HPDE6-E6E7 (cell line): ENCODE results near the gene ADAM33.

Source experiments
- DNase-seq: peaks from one replicate; pipeline ENCODE4 v3.0.0; 2011; ENCODE audit warnings: missing footprints; ENCODE audit errors: extremely low spot score

The ADAM33 gene

DNA sequence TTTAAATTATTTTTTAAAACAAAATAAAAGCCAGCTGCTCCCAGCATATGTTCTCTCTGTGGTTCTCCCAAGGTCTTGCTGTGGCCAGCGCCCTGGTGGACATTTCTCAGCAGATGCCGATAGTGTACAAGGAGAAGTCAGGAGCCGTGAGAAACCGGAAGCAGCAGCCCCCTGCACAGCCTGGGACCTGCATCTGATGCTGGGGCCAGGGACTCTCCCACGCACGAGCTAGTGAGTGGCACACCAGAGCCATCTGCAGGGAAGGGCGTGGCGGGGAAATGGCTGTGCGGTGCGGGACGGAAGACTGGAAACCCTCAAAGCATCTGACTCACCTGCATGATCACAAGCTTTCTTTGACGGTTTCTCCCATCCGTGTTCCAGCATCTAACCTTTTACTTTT, 35.2 kb downstream of the ADAM33 start:
- no peak for DNase-seq

DNA sequence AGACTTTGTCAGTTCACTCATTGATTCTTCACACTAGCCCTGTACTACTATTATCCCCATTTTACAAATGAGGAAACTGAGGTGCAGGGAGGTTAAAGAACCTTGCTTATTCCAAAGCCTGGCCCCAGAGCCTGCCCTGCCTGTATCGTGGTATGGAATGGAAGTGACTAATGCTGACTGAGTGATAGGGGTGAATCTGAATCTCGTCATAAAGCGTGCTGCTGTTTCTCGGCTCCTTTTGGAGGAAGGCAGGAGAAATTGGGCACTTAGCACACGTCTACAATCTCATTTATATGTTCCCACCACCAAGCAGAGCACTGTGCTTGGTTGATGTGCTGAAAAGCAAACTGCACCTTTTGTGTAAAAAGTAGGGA, 35.8 kb downstream of the ADAM33 start:
- DNase-seq: peak; percentile 50

DNA sequence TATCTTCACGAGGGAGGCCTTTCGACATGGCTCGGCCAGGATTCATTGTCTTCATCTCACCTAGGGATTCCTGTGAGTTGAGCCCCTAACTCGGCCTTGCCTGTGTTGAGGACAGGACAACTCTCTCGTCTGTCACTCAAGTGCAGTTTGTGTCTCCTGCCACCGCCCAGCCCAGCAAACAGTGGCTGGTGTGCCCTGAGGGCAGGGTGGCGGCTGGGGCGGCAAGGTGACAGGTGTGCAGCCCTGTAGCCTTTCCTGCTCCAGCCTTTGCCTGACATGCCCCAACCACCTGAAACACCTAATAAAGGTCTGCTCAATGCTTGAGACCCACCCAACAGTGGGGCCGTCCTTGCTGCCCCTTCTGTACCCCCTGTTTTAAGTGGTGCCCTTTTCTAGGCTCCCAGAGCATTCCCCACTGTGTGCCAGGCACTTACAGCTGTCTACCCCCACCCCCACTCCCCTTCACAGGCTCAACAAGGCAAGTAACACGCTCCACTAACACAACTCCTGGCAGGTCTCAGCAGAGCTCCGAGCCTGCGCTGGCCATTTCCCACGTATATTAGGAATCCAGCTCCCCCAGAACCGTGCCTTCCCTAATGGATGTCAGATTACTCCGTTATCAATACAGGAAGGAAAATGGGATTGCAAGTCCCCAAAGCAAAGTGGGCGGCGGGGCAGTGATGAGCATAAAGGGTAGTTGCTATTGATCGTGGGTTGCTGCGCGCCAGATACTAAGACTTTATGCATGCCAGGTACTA, 36.3 kb downstream of the ADAM33 start:
- DNase-seq: no peak

DNA sequence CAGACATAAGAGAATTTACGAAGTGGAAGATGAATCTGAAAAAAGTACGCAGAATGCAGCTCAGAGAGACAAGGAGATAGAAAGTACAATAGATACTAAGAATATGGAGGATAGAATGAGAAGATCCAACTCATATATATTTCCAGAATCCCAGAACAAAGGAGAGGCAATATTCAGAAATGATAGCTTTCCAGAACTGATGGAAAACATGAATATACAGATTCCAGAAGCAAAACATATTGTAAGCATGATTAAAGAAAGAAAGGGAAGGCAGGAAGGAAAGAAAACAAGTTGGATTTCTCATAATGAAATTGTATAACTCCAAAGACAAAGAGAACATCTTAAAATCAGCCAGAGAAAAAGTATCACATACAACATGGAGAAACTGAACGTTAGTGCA, 41.6 kb downstream of the ADAM33 start:
- no peak for DNase-seq

DNA sequence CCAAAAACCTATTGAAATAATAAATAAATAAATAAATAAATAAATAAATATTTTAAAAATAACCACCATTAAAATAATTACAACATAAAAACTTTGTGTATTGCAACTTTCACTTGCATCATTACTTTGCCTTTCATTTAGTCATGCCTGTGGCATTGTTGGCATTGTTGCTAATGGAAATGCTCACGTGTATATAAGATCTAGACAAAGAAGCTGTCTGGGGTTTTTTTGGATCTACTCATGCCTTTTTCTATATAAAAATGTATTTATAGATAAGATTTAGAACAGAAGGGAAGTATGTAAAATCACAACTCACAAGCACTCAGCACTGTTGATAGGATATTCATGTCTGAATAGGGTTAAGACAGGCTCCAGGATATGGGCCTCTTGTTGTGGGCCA, 46.5 kb downstream of the ADAM33 start:
- DNase-seq: no peak

DNA sequence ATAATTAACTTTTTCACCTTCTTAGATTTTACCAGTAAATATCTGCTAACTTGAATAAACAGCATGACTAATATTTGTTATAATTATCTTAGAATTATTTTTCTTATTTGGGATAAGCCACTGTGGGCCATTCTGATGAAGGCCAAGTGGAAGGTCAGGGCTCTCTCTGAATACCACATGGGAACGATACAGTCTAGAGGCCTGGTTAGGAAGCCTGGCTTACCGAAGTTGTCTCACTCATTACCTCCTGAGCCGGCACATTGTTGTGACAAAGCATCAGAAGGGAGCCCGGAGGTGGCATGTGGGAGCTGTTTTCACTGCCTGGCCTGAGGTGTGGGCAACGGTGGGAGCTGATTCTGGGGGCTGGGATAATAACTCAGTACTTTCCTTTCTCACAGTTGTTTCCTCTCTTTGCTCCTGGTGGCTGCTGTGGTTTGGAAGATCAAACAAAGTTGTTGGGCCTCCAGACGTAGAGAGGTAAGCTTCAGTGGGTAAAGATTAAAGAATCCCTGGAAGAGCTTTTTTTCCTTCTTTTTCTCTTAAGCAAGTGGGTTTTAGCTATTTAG, 47.8 kb downstream of the ADAM33 start:
- no peak for DNase-seq

DNA sequence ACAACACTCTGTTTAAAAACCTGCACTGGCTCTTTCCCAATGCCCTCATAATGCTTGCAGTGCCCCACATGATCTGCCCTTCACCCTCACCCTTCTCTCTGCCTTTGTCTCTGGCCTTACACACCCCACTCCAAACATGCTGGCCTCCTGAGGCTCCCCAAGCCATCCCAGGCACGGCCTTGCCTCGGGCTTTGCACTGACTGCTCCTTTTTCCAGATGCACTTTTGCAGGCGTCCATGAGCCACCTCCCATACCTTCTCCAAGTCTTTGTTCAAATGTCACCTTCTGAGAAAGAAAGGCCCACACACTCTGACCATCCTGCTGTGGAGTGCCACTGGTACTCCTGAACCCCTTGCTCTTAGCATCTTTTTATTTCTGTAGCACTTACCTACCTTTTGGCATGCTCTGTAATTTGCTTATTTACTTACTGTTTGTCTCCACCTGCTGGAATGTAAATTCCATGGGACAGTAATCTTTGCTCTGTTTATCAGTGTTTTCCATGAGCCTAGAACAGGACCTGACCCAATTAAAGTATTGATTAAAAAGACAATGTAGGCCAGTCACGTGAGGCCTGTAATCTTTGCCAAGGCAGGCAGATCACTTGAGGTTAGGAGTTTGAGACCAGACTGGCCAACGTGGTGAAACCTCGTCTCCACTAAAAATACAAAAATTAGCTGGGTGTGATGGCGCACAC, 49.4 kb downstream of the ADAM33 start:
- DNase-seq: no peak

DNA sequence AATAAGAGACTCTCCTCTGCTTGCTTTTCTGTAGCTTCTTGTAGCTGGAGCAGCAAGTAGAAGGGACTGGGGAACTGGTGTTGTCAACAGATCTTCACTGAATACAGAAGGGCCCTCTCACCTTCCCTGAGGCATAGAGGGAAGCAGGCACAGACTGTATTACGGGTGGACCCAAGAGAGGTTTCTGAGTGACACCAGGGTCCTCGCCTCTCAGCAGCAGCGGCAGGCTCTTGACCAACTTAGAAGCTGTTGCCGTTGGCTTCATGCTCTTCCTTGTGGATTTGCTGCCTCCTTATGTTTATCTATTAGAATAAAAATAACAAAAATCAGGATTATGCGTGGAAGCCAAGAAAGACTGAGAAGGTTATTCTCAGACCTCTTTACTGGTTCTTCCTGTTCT, 50.3 kb downstream of the ADAM33 start:
- no peak for DNase-seq

DNA sequence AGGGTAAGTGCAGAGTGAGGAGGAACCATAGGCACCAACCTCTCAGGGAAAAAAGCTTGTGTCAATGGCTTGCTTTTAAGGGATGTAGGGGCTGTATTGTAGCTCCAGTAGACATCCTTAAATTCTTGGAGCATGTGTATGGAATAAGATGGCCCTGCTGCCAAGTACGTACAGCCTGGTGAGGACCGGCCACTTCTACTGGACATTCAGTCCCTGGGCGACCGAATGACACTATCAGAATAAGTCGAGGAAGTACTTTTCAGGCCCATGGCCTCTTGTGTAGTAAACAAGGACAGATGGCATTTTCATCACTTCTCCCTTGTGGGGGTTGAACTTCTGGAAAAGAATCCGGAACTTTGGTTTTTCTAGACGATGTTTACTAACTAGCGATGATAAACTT, 51.4 kb downstream of the ADAM33 start:
- no peak for DNase-seq

DNA sequence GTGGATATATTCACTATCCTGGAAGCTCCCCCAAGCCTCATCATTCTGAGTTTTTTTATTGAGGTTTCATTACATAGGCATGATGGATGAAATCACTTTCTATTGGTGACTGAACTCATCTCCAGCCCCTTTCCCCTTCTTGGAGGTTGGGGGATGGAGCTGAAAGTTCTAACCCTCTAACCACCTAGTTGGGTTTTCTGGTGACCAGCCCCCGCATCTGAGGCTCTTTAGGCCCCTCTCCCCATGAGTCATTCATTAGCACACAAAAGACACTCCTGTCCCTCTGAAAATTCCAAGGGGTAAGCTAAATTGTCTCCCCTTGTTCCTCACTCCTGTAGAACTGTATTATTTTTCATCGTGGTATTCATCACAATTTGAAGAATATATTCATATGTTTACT, 51.9 kb downstream of the ADAM33 start:
- no peak for DNase-seq

DNA sequence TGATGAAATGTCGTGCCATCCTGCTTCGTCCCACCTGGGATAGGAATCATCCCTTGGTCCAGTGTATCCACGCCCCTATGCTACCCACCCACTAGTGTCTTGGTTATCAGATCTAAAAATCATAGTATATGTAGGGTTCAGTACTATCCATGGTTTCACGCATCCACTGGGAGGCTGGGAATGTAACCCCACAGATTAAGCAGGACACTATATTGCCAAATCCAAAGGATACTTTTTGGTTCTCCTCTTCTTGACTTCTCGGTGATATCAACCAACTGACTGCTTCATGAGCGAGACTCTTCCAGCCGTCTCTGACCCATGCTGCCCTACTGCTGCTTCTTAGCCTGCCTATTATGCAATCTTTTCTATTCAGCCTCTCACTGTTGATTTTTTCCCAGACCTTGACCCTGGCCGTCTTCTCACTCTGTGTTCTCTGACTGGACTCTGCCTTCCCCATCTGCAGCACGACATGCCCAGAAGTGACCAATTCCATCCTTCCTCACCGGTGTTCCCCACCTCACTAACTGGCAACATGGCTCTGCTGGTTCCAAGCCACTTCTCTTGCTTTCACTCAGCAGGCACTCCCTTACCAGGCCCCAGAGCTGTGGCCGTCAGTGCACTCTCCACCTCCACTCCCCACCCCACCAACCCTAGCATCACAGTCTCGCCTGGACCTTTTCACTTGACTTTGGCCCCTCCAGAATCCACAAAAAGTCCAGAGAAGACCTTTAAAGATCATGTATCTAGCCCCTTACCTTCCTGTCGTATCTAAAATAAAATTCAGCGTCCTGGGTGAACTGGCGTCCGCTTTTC, 53.1 kb downstream of the ADAM33 start:
- DNase-seq: no peak

DNA sequence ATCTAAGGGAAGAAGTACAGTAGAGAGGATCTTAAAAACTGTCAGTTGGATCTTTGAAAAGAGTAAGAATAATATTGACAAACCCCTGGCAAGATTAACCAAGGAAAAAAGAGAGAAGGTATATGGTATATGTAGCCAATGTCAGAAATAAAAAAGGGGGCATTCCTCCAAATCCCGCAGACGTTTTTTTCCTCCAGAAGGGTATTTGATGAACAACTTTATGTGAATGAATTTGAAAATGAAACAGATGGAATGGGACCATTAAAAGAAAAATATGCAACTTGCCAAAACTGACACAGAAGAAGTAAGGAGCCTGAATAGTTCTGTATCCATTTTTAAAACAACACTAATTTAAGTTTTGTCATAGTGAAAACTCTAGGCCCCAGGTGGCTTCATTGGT, 54.3 kb downstream of the ADAM33 start:
- DNase-seq: no peak

DNA sequence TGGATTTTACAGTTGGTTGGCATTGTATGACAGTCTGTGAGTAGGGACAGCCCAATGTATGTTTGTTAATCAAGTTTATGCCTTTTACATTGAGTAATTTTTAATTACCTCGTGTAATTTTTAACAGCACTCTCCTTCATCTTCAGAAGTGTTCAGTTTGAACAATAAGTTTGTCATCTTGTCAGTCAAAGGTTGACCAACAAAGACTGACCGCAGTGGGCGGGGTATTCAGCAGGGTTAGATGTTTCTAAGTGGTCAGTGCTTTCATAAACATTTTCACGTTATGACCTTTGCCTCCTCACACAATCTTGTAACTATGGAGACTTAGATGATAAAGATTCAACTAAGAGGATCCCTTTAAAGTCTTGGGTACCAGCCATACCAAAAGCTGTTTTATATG, 59.4 kb downstream of the ADAM33 start:
- DNase-seq: no peak

DNA sequence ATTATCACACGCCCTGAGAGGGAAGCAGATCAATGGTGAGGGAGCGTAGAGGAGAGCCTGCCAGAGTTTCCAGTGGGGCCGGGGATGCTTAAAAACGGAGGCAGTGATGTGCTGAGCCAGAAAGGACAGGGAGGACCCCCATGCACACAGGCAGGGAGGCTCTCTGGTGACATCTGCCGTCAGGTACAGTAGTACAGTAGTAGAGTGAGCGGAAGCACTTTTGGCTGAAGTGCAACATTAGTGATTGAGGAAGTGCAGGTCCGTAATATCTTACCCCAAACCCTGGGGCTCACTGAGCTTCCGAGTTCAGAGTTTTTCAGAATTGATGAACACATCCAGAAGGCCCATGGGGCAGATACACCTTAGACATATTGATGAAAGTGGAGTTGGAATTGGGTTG, 60.7 kb downstream of the ADAM33 start:
- DNase-seq: no peak
